Brain microvascular endothelial cell (primary cell): Measurements from ENCODE around the gene TESK2.
A peak's percentile ranks its signal among the peaks of the same experiment; 100 is the strongest.

Experiments
- DNase-seq: peaks from one replicate; pipeline ENCODE4 v3.0.0-alpha.2; 2020
- H3K27ac ChIP-seq: fragments of 250-450 bp; sonication (Bioruptor Pico); 2 replicates; pipeline ENCODE4 v1.5.1; 2020; ENCODE audit warnings: mild to moderate bottlenecking, moderate library complexity
- H3K27me3 ChIP-seq: fragments of 250-450 bp; sonication (Bioruptor Pico); replicated peaks from 2 replicates; pipeline ENCODE4 v1.5.1; 2020; ENCODE audit warnings: mild to moderate bottlenecking
- H3K36me3 ChIP-seq: fragments of 250-450 bp; sonication (Bioruptor Pico); replicated peaks from 2 replicates; pipeline ENCODE4 v1.5.1; 2020; ENCODE audit warnings: mild to moderate bottlenecking
- H3K4me3 ChIP-seq: 2 replicates; pipeline ENCODE4 v1.5.1; 2011; ENCODE audit warnings: low read depth, mild to moderate bottlenecking, control low read depth, low read length, moderate library complexity
- CTCF ChIP-seq: IDR thresholded peaks from 2 replicates; pipeline ENCODE4 v1.5.1; 2011; ENCODE audit warnings: low read depth, mild to moderate bottlenecking, moderate library complexity, low read length, control low read depth, inconsistent platforms; ENCODE audit errors: missing control alignments
- in situ Hi-C: cut with HindIII; loops from 2 replicates; pipeline ENCODE4 v1.10.0; 2017; ENCODE audit warnings: low sequenced_read_pairs, low pct_ligation_motif_present

TESK2 gene

GRCh38 chr1:45508295-45509151 is 17.6 kb upstream of the TESK2 start:
- in situ Hi-C loops: no loop called here
- H3K36me3 ChIP-seq: peaks cover 52% of the 10 kb centered on the region
- no peak overlapping the region for H3K27ac ChIP-seq
- peak; percentile 28 for TF ChIP-seq CTCF
- H3K27me3 ChIP-seq: no peaks in the 10 kb centered on the region
- DNase-seq: no peak
- no peak overlapping the region for H3K4me3 ChIP-seq

- Histone ChIP-seq H3K4me3 (no peak overlapping the region), H3K36me3 (peaks cover 46% of the 10 kb centered on the region), H3K27me3 (no peaks in the 10 kb centered on the region), H3K27ac (no peak overlapping the region)
- no peak for TF ChIP-seq CTCF
- in situ Hi-C loops: no loop called here
- no peak for DNase-seq
Observed at GRCh38 chr1:45507893-45508292, 16.9 kb upstream of the TESK2 start.

DNA sequence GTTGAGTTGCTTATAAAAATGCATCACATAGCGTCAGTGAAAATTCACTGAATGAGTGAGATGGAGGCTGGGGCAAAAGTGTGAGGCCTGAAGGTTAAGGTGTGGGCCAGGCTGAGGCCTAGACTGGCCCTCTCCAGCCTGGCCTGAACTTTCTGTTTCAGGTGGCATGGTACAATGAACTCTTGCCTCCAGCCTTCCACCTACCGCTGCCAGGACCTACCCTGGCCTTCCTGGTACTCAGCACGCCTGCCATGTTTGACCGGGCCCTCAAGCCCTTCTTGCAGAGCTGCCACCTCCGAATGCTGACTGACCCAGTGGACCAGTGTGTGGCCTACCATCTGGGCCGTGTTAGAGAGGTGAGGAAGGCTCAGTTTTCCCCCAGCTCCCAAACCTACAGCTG is 16.2 kb upstream of the TESK2 start:
- TF ChIP-seq CTCF: no peak
- peaks cover 39% of the 10 kb centered on the region for H3K36me3 ChIP-seq
- H3K27me3 ChIP-seq: no peaks in the 10 kb centered on the region
- no peak for DNase-seq
- in situ Hi-C loops: no loop called here
- no peak overlapping the region for H3K4me3 ChIP-seq
- H3K27ac ChIP-seq: no peak overlapping the region

DNA sequence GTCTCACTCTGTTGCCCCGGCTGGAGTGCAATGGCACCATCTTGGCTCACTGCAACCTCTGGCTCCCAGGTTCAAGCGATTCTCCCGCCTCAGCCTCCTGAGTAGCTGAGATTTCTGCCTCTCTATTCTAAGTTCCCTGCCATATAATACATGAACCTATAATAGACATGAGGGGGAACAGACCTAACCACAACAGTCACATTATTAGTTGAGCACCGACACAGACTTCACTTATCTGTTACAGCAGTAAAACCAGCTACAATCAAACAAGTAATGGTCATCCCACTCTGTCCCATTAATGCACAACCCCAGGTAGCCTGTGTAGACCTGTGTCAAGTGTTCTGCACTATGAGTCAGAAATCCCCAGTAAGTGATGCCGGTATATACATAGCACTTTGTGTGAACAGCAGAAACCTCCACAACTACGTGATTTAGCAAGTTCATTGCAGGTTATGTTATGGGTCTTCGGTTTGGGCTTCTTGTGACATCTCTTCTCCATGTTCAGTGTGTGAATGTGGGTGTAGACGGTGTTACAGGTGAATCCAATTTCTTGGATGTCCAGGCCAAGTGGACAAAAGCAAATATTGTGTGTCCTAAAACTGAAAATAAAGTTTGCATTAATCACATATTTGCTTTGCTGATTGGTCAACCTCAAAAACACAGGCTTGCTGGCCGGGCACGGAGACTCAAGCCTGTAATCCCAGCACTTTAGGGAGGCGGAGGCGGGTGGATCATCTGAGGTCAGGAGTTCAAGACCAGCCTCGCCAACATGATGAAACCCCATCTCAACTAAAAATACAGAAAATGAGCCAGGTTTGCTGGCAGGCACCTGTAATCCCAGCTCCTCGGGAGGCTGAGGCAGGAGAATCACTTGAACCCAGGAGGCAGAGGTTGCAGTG is 12.7 kb upstream of the TESK2 start:
- H3K36me3 ChIP-seq: peaks cover 8% of the 10 kb centered on the region
- H3K4me3 ChIP-seq: no peak overlapping the region
- no peaks in the 10 kb centered on the region for H3K27me3 ChIP-seq
- in situ Hi-C loops: no loop called here
- H3K27ac ChIP-seq: no peak overlapping the region
- DNase-seq: no peak
- no peak for TF ChIP-seq CTCF

GRCh38 chr1:45501505-45501859 is 10.5 kb upstream of the TESK2 start:
- no peak overlapping the region for H3K27ac ChIP-seq
- H3K36me3 ChIP-seq: no peaks in the 10 kb centered on the region
- in situ Hi-C loops: no loop called here
- no peak for DNase-seq
- H3K4me3 ChIP-seq: no peak overlapping the region
- H3K27me3 ChIP-seq: no peaks in the 10 kb centered on the region
- no peak for TF ChIP-seq CTCF
